Ascending aorta (tissue), 2 donors: ENCODE data around the gene LYVE1. TPM values are rescaled to one million over a fixed set of nuclear protein-coding genes. Genes with fewer than 3 reads are reported as not detected.
A peak's percentile ranks its signal among the peaks of the same experiment; 100 is the strongest.

Source experiments
- DNase-seq, 2 donors: peaks; one replicate each; pipeline ENCODE4 v3.0.0-alpha.2; 2019; ENCODE audit warnings: low spot score in 2 of 2
- H3K27ac ChIP-seq, 2 donors: fragments of 200-600 bp; sonication (generic); one replicate each; pipeline ENCODE4 v1.5.1; 2016 to 2017; ENCODE audit warnings: mild to moderate bottlenecking in 1 of 2
- H3K27me3 ChIP-seq: fragments of 200-600 bp; sonication (generic); one replicate; pipeline ENCODE4 v1.5.1; 2017
- H3K36me3 ChIP-seq, 2 donors: fragments of 200-600 bp; sonication (generic); one replicate each; pipeline ENCODE4 v1.5.1; 2016
- H3K4me1 ChIP-seq, 2 donors: fragments of 200-600 bp; sonication (generic); one replicate each; pipeline ENCODE4 v1.5.1; 2016 to 2017; ENCODE audit warnings: mild to moderate bottlenecking in 1 of 2
- H3K4me3 ChIP-seq, 2 donors: fragments of 200-600 bp; sonication (generic); one replicate each; pipeline ENCODE4 v1.5.1; 2016 to 2017; ENCODE audit warnings: mild to moderate bottlenecking in 1 of 2
- H3K9me3 ChIP-seq, 2 donors: fragments of 200-600 bp; sonication (generic); one replicate each; pipeline ENCODE4 v1.5.1; 2016
- intact Hi-C: fragments of 100-400 bp; cut with DNase I; formaldehyde crosslinking; loops from one replicate; pipeline ENCODE4 v1.15.1; 2023
- total RNA-seq: library from RNA; depleted of rRNA; stranded (reverse); fragments of >200 nt; gene quantifications from one replicate; pipeline ENCODE4 v1.1.0, GENCODE V29; 2016
- TF ChIP-seq, protein P1 (sequence below), 3 experiments: fragments of 200-600 bp in 2 of 3; fragments of 450-650 bp in 1 of 3; sonication (generic) in 2 of 3; IDR thresholded peaks; one replicate each; pipeline ENCODE4 v1.5.1; 2016 to 2019; ENCODE audit warnings: antibody characterized with exemption in 3 of 3, mild to moderate bottlenecking in 1 of 3, moderate library complexity in 1 of 3

LYVE1 gene
- total RNA-seq, 1 donor from 2014 or later, result 66.3 TPM

- no peak for DNase-seq
- TF ChIP-seq, protein P1, sequence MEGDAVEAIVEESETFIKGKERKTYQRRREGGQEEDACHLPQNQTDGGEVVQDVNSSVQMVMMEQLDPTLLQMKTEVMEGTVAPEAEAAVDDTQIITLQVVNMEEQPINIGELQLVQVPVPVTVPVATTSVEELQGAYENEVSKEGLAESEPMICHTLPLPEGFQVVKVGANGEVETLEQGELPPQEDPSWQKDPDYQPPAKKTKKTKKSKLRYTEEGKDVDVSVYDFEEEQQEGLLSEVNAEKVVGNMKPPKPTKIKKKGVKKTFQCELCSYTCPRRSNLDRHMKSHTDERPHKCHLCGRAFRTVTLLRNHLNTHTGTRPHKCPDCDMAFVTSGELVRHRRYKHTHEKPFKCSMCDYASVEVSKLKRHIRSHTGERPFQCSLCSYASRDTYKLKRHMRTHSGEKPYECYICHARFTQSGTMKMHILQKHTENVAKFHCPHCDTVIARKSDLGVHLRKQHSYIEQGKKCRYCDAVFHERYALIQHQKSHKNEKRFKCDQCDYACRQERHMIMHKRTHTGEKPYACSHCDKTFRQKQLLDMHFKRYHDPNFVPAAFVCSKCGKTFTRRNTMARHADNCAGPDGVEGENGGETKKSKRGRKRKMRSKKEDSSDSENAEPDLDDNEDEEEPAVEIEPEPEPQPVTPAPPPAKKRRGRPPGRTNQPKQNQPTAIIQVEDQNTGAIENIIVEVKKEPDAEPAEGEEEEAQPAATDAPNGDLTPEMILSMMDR (IDR thresholded peaks at IDR 0.05), result no peak
- Histone ChIP-seq H3K9me3 (no peaks in the 10 kb centered on the region), H3K36me3 (peaks cover 94 to 97% of the 10 kb centered on the region in 2 donors), H3K27me3 (no peaks in the 10 kb centered on the region), H3K27ac (peak overlapping the region; percentile 81 to 93), H3K4me1 (peaks cover 15 to 56% of the 10 kb centered on the region in 2 donors), H3K4me3 (no peak overlapping the region)
- intact Hi-C loops, result no loop called here
These were observed 35.3 kb upstream of the LYVE1 start for GRCh38 chr11:10603721-10604297.

- H3K36me3 ChIP-seq, result peaks cover 93 to 98% of the 10 kb centered on the region in 2 donors
- H3K4me1 ChIP-seq, result peaks cover 15 to 54% of the 10 kb centered on the region in 2 donors
- no peak for DNase-seq
- TF ChIP-seq, protein P1 (IDR thresholded peaks at IDR 0.05), result no peak
- no peaks in the 10 kb centered on the region for H3K9me3 ChIP-seq
- no peaks in the 10 kb centered on the region for H3K27me3 ChIP-seq
- intact Hi-C loops, result no loop called here
- H3K4me3 ChIP-seq, result no peak overlapping the region
- H3K27ac ChIP-seq, result peak overlapping the region; percentile 81 to 93
These were observed 34.5 kb upstream of the LYVE1 start for GRCh38 chr11:10602945-10603344.

GRCh38 chr11:10602366-10602765 lies 33.9 kb upstream of the LYVE1 start:
- Histone ChIP-seq H3K27ac (peak overlapping the region; percentile 81 to 93), H3K4me1 (peaks cover 12 to 52% of the 10 kb centered on the region in 2 donors)

DNA sequence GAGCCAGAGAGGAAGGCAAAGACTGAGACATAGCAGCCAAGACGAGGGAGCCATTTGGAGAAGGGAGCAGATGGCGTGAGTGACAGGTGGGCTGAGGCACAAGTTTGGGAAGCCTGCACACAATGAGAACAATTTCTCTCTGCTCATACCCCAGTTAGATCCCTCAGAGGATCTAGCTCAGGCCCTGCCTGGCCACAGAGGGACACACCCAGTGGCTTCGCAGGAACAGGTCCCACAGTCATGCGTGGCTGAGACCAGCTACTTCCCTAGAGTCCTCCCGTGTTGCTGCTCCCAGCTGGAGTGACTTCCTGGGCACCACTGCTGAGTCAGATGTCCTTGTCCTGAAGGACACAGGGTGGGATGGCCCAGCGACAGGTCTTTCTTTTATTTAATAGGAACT lies 33.4 kb upstream of the LYVE1 start:
- Histone ChIP-seq H3K4me1 (peaks cover 8 to 49% of the 10 kb centered on the region in 2 donors), H3K27ac (peak overlapping the region; percentile 81 to 93)

More at GRCh38 chr11:10602366-10602765, 33.9 kb upstream of the LYVE1 start:
- intact Hi-C loops, result no loop called here
- TF ChIP-seq, protein P1 (IDR thresholded peaks at IDR 0.05), result no peak
- no peaks in the 10 kb centered on the region for H3K27me3 ChIP-seq
- H3K36me3 ChIP-seq, result peaks cover 90 to 98% of the 10 kb centered on the region in 2 donors
- H3K4me3 ChIP-seq, result no peak overlapping the region
- no peak for DNase-seq
- H3K9me3 ChIP-seq, result no peaks in the 10 kb centered on the region

GRCh38 chr11:10600570-10601248 lies 32.2 kb upstream of the LYVE1 start:
- H3K36me3 ChIP-seq, result peaks cover 80 to 100% of the 10 kb centered on the region in 2 donors
- H3K9me3 ChIP-seq, result no peaks in the 10 kb centered on the region
- H3K4me3 ChIP-seq, result no peak overlapping the region
- TF ChIP-seq, protein P1 (IDR thresholded peaks at IDR 0.05), result no peak
- peak overlapping the region; percentile 81 to 93 for H3K27ac ChIP-seq
- intact Hi-C loops, result no loop called here
- no peaks in the 10 kb centered on the region for H3K27me3 ChIP-seq
- no peak for DNase-seq
- peaks cover 0 to 38% of the 10 kb centered on the region in 2 donors for H3K4me1 ChIP-seq

More for the DNA sequence above, 33.4 kb upstream of the LYVE1 start:
- Histone ChIP-seq H3K9me3 (no peaks in the 10 kb centered on the region), H3K36me3 (peaks cover 87 to 98% of the 10 kb centered on the region in 2 donors), H3K4me3 (no peak overlapping the region), H3K27me3 (no peaks in the 10 kb centered on the region)
- intact Hi-C loops, result no loop called here
- TF ChIP-seq, protein P1 (IDR thresholded peaks at IDR 0.05), result no peak
- DNase-seq, result no peak
